ENCODE data around the gene HOXC10. TPM values are rescaled to one million over a fixed set of nuclear protein-coding genes. Genes with fewer than 3 reads are reported as not detected.

HOXC10 gene
- total and polyA plus RNA-seq, 8 donors = not detected

DNA sequence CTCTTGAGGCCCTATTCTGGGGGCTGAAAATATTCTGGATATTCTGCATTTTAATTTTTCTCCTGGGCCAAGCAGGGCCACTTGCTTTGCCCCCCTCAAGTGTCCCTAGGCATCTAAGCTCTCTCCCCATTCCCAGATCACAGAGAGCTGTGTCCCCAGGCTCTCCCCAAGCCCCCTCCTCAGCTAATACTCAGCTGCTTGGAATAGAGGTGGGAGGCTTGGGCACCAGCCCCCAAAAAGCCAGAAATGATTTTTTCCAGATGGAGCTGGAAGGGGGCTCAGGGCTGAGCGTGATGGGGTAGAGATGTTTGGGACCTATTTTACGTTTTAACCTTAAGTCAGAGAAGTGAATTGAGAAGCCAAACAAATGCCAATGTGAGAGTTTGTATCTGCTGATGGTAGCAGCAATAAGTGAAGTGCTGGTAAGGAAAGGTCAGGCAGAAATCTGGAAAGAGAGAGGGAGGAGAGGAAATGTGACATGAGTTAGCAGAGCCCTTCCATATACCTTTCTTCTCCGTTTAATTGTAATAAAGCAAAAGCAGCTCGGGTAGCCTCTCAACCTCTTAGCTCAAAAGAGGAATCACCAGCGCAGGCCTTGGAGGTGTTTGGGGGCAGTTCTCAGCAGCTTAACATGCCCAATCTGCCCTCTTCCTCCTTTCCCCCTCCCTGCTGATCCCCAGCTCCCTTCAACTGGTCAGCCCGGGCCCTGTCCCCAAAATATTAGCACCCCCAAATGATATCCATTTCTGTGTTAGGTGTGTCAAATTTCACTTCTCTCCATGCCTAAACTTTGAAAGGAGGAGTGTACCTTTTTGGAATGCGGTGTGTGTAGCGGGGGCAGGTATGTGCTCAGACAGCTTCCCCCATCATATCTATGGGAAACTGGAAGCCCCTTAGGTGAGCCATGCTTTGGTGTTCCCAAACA lies 38.3 kb downstream of the HOXC10 start:
- peaks cover 8 to 100% (median 98%) of the 10 kb centered on the region in 3 donors for H3K27me3 ChIP-seq
- peaks cover 12 to 24% (median 16%) of the 10 kb centered on the region in 4 donors for H3K4me1 ChIP-seq
- intact Hi-C loops (cut with DNase I; ENCODE audit: low total_unique reads) = no loop called here
- H3K9me3 ChIP-seq = no peaks in the 10 kb centered on the region
- no peak for DNase-seq
- TF ChIP-seq POLR2A (IDR thresholded peaks at IDR 0.05) (no peak), EP300 (IDR thresholded peaks at IDR 0.05) (no peak), POLR2AphosphoS5 (IDR thresholded peaks at IDR 0.05) (no peak)
- TF ChIP-seq, protein P1, sequence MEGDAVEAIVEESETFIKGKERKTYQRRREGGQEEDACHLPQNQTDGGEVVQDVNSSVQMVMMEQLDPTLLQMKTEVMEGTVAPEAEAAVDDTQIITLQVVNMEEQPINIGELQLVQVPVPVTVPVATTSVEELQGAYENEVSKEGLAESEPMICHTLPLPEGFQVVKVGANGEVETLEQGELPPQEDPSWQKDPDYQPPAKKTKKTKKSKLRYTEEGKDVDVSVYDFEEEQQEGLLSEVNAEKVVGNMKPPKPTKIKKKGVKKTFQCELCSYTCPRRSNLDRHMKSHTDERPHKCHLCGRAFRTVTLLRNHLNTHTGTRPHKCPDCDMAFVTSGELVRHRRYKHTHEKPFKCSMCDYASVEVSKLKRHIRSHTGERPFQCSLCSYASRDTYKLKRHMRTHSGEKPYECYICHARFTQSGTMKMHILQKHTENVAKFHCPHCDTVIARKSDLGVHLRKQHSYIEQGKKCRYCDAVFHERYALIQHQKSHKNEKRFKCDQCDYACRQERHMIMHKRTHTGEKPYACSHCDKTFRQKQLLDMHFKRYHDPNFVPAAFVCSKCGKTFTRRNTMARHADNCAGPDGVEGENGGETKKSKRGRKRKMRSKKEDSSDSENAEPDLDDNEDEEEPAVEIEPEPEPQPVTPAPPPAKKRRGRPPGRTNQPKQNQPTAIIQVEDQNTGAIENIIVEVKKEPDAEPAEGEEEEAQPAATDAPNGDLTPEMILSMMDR (IDR thresholded peaks at IDR 0.05) = no peak
- H3K36me3 ChIP-seq = no peaks in the 10 kb centered on the region
- H3K27ac ChIP-seq = no peak overlapping the region
- H3K4me3 ChIP-seq = no peak overlapping the region
- 28 to 43% (median 39%) methylated on average over 7 to 8 of the region's 8 CpGs for WGBS, 5 donors

DNA sequence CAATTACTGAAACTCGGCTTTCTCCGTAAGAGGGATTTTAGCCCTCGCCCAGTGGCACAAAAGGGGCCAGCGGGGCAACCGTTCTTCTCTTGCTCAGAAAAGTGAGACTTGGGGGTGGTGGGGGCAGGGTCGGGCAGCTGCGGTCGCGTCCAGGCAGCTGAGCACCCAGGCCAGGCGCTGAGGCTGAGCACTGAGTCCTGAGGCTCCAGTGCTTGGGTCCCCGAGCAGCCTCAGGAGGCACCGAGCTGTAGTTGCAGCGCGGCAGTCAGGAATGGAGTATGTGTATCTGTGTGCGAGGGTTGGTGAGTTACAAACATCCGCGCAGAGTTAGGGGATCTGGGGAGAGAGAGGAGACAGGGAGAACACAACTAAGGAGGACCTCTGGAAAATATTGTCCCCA lies 39.2 kb downstream of the HOXC10 start:
- H3K27ac ChIP-seq = no peak overlapping the region
- no peak for DNase-seq
- peaks cover 5 to 21% (median 15%) of the 10 kb centered on the region in 4 donors for H3K4me1 ChIP-seq
- H3K9me3 ChIP-seq = no peaks in the 10 kb centered on the region
- TF ChIP-seq EP300 (IDR thresholded peaks at IDR 0.05) (no peak), POLR2AphosphoS5 (IDR thresholded peaks at IDR 0.05) (no peak), POLR2A (IDR thresholded peaks at IDR 0.05) (no peak)
- TF ChIP-seq, protein P1 (IDR thresholded peaks at IDR 0.05) = no peak
- intact Hi-C loops (cut with DNase I; ENCODE audit: low total_unique reads) = no loop called here
- no peak overlapping the region for H3K4me3 ChIP-seq
- peaks cover 7 to 100% (median 98%) of the 10 kb centered on the region in 3 donors for H3K27me3 ChIP-seq
- no peaks in the 10 kb centered on the region for H3K36me3 ChIP-seq
- 20 to 35% (median 25%) methylated on average over 17 of the region's 17 CpGs for WGBS, 5 donors

DNA sequence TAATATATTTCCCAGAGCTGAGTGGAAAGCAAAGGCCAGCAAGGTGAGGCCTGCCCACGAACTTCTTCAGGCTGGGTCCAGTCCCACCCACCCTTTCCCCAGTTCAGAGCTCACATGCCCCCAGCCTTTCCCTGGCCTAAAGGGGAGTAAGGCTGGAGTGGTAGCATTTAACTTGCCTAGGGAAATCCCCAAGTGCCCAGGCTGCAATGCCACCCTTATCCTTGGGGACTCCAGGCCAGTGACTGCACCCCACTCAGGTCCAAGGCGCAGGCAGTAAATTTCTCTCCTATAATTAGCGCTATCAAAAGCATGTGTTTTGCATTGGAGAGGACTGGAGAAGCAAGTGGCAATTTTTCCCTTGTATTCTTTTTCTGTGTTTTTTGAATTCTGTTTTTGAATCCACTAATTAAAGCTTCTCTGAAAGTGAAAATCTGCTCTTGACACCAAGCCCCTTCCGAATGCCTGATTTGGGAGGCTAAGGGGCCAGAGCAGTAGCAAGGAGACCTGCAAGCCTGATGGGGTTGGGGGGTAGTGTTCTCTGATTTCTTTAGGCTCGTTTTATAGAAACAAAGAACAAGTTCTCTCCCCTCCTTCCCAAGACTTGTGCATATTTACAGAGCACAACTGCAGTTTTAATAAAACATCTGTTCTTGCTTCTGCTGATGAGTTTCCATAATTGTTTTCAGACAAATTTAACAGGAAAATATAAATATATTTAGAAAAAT lies 39.8 kb downstream of the HOXC10 start:
- Histone ChIP-seq H3K27ac (no peak overlapping the region), H3K27me3 (peaks cover 3 to 100% (median 98%) of the 10 kb centered on the region in 3 donors), H3K9me3 (no peaks in the 10 kb centered on the region), H3K4me3 (no peak overlapping the region), H3K4me1 (peaks cover 0 to 21% (median 13%) of the 10 kb centered on the region in 4 donors), H3K36me3 (no peaks in the 10 kb centered on the region)
- 30 to 41% (median 41%) methylated on average over 5 of the region's 5 CpGs for WGBS, 5 donors
- DNase-seq = no peak
- intact Hi-C loops (cut with DNase I; ENCODE audit: low total_unique reads) = loop anchor here (5.0 kb wide), 1 partner anchor 168 kb away; no protein-coding TSS in a partner anchor
- TF ChIP-seq POLR2AphosphoS5 (IDR thresholded peaks at IDR 0.05) = no peak
- TF ChIP-seq, protein P1 (IDR thresholded peaks at IDR 0.05) = no peak
